ENCODE data around the gene ITPR2. TPM values are rescaled to one million over a fixed set of nuclear protein-coding genes. Genes with fewer than 3 reads are reported as not detected.

ITPR2 gene
- total RNA-seq, 2 experiments from 2014 or later, result 25.6 to 44.7 TPM

- H3K36me3 ChIP-seq (ENCODE audit: insufficient read depth, low read length), result no peaks in the 10 kb centered on the region
- BruUV-seq (replicated peaks), result no TSS peak
- H3K79me2 ChIP-seq (ENCODE audit: insufficient read depth, low read depth, low read length), result no peaks in the 10 kb centered on the region
- no peaks in the 10 kb centered on the region for H3K9me3 ChIP-seq (ENCODE audit: low read length)
- no peak for DNase-seq (ENCODE audit: low spot score)
- peaks cover 17% of the 10 kb centered on the region for H3K4me1 ChIP-seq (ENCODE audit: insufficient read depth, low read length, poor library complexity, severe bottlenecking)
- no peak overlapping the region for H3K4me3 ChIP-seq (ENCODE audit: low read depth, low read length, poor library complexity, severe bottlenecking)
- intact Hi-C loops (cut with micrococcal nuclease; ENCODE audit: unreplicated experiment), result no loop called here
- no peaks in the 10 kb centered on the region for H3K9me2 ChIP-seq (ENCODE audit: insufficient read depth, low read length)
- no peaks in the 10 kb centered on the region for H4K20me1 ChIP-seq (ENCODE audit: insufficient read depth, low read length)
- H2AFZ ChIP-seq (ENCODE audit: low read length), result no peak overlapping the region
- ChIA-PET CTCF (ENCODE audit: unreplicated experiment) (no interaction called here), POLR2A (interaction anchor here (0.6 to 1.4 kb wide), 3 partner anchors 149 to 334 kb away, joined by 3 read pairs; no protein-coding TSS in a partner anchor)
- no peak overlapping the region for H3K27ac ChIP-seq (ENCODE audit: low read depth, low read length, poor library complexity, severe bottlenecking)
- TF ChIP-seq EZH2phosphoT487 (IDR thresholded peaks at IDR 0.05; ENCODE audit: borderline replicate concordance, low read depth, low read length) (no peak), CTCF (conservative IDR thresholded peaks at IDR 0.05; ENCODE audit: low read length) (no peak)
- H3K4me2 ChIP-seq (ENCODE audit: low read length), result no peak overlapping the region
These were observed 535.5 kb downstream of the ITPR2 start for GRCh38 chr12:26297396-26298070.

- peaks cover 17% of the 10 kb centered on the region for H3K4me1 ChIP-seq (ENCODE audit: insufficient read depth, low read length, poor library complexity, severe bottlenecking)
- BruUV-seq (replicated peaks), result no TSS peak
- H3K9me3 ChIP-seq (ENCODE audit: low read length), result no peaks in the 10 kb centered on the region
- CTCF ChIA-PET (ENCODE audit: unreplicated experiment), result no interaction called here
- H3K4me3 ChIP-seq (ENCODE audit: low read depth, low read length, poor library complexity, severe bottlenecking), result no peak overlapping the region
- no peak for TF ChIP-seq EZH2phosphoT487 (IDR thresholded peaks at IDR 0.05; ENCODE audit: borderline replicate concordance, low read depth, low read length)
- TF ChIP-seq CTCF (conservative IDR thresholded peaks at IDR 0.05; ENCODE audit: low read length), result no peak
- no peak overlapping the region for H3K27ac ChIP-seq (ENCODE audit: low read depth, low read length, poor library complexity, severe bottlenecking)
- DNase-seq (ENCODE audit: low spot score), result no peak
- H4K20me1 ChIP-seq (ENCODE audit: insufficient read depth, low read length), result no peaks in the 10 kb centered on the region
- no peak overlapping the region for H2AFZ ChIP-seq (ENCODE audit: low read length)
- POLR2A ChIA-PET, result interaction anchor here (0.6 kb wide), 1 partner anchor 1029 kb away, joined by 3 read pairs; no protein-coding TSS in a partner anchor
- intact Hi-C loops (cut with micrococcal nuclease; ENCODE audit: unreplicated experiment), result no loop called here
- H3K4me2 ChIP-seq (ENCODE audit: low read length), result no peak overlapping the region
- H3K79me2 ChIP-seq (ENCODE audit: insufficient read depth, low read depth, low read length), result no peaks in the 10 kb centered on the region
- no peaks in the 10 kb centered on the region for H3K36me3 ChIP-seq (ENCODE audit: insufficient read depth, low read length)
- no peaks in the 10 kb centered on the region for H3K9me2 ChIP-seq (ENCODE audit: insufficient read depth, low read length)
These were observed 538.0 kb downstream of the ITPR2 start for GRCh38 chr12:26295001-26295400.

GRCh38 chr12:26293612-26294011 is 539.4 kb downstream of the ITPR2 start:
- H3K36me3 ChIP-seq (ENCODE audit: insufficient read depth, low read length), result no peaks in the 10 kb centered on the region
- ChIA-PET POLR2A (interaction anchor here (0.6 kb wide), 1 partner anchor 1049 kb away, joined by 3 read pairs; no protein-coding TSS in a partner anchor), CTCF (ENCODE audit: unreplicated experiment) (no interaction called here)
- DNase-seq (ENCODE audit: low spot score), result no peak
- no peaks in the 10 kb centered on the region for H4K20me1 ChIP-seq (ENCODE audit: insufficient read depth, low read length)
- H3K4me3 ChIP-seq (ENCODE audit: low read depth, low read length, poor library complexity, severe bottlenecking), result no peak overlapping the region
- H3K9me2 ChIP-seq (ENCODE audit: insufficient read depth, low read length), result no peaks in the 10 kb centered on the region
- H3K9me3 ChIP-seq (ENCODE audit: low read length), result no peaks in the 10 kb centered on the region
- H3K79me2 ChIP-seq (ENCODE audit: insufficient read depth, low read depth, low read length), result no peaks in the 10 kb centered on the region
- no peak for TF ChIP-seq CTCF (conservative IDR thresholded peaks at IDR 0.05; ENCODE audit: low read length)
- TF ChIP-seq EZH2phosphoT487 (IDR thresholded peaks at IDR 0.05; ENCODE audit: borderline replicate concordance, low read depth, low read length), result no peak
- BruUV-seq (replicated peaks), result no TSS peak
- H3K4me2 ChIP-seq (ENCODE audit: low read length), result no peak overlapping the region
- no peak overlapping the region for H3K27ac ChIP-seq (ENCODE audit: low read depth, low read length, poor library complexity, severe bottlenecking)
- intact Hi-C loops (cut with micrococcal nuclease; ENCODE audit: unreplicated experiment), result no loop called here
- H2AFZ ChIP-seq (ENCODE audit: low read length), result no peak overlapping the region
- peaks cover 6% of the 10 kb centered on the region for H3K4me1 ChIP-seq (ENCODE audit: insufficient read depth, low read length, poor library complexity, severe bottlenecking)
